ENCODE measurements around the gene HBB.

The HBB gene

DNA sequence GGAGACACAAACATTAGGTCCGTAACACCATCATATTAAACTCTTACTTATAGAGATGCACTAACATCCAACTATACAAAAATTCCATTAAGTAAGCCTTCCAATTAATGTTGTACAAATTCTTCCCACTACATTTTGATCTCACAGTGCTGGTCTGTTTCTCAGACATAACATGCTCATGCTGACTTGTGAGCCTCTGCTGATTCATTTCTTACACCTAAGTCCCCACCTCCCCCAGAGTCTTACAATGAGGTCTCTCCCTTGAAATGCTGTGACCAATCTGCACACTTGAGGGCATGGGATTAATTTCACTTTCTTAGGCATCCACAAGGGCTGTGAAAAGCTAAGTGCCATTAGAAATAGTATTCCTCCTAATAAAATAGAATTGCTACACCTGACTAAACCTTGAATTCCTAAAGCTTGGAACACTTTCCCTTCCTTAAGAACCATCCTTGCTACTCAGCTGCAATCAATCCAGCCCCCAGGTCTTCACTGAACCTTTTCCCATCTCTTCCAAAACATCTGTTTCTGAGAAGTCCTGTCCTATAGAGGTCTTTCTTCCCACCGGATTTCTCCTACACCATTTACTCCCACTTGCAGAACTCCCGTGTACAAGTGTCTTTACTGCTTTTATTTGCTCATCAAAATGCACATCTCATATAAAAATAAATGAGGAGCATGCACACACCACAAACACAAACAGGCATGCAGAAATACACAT lies 20.8 kb upstream of the HBB start:
- no peak for DNase-seq (ENCODE audit: low spot score)

DNA sequence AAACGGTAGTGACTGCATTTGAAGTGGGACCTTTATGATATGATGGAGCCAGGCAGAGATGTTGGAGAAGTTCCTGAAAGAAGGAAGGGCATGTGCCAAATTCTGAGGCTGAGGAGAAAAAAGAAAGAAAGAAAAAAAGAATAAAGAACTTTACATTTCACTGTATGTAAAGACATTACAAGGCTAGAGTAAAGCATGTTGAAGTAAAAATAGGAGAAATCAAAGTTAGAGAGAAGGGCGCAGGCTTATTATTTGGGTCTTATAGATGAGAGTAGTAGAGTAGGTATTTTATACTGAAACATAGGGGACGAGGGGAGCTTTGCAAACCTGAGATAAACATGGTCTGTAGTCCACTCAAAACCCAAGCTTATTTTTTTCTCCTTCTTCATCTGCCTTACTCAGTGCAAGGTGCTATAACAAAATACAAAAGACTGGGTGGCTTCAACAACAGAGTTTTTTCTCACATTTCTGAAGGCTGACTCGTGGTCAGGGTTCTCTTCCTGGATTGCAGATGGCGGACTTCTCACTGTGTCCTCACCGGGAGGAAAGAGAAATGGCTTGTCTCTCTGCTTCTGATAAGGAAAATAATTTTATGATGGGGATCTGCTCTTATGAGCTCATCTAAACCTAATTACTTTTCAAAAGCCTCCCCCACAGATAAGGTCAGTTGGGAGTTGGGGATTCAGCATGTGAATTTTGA lies 20.1 kb upstream of the HBB start:
- DNase-seq (ENCODE audit: low spot score): no peak

DNA sequence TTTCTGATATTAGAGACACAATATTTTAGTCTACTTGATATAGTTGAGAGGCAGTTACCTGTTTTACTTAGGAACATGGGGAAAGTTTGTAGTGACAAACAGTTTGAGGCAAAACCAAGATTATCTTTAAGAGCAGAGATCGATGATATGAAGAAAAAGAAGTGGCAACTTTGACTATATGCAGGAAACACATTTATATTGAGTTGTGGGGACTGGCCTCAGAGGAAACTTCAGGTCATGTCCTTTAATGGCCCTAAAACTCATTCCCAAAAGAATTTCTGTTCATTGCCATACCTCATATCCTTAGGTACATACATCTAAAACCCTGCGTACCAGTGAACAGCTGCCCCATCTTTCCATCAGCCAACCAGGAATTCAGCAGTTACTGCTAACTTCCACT lies 18.3 kb upstream of the HBB start:
- no peak for DNase-seq (ENCODE audit: low spot score)

DNA sequence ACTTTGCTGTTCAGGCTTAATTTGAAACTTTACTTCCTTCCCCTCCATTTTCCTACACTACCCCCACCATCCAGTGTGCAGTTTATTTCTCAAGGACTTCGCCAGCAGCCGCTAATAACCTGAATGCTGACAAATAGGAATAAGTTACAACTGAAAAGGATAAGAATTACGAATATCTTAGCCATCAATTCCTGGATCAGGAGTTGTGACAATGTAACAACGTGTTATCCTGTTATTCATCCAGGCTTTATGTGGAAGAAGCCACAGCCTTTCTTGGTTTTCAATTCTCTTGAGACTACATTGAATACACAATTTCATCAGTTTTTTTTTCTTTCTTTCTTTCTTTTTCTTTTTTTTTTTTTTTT lies 16.9 kb upstream of the HBB start:
- no peak for DNase-seq (ENCODE audit: low spot score)

DNA sequence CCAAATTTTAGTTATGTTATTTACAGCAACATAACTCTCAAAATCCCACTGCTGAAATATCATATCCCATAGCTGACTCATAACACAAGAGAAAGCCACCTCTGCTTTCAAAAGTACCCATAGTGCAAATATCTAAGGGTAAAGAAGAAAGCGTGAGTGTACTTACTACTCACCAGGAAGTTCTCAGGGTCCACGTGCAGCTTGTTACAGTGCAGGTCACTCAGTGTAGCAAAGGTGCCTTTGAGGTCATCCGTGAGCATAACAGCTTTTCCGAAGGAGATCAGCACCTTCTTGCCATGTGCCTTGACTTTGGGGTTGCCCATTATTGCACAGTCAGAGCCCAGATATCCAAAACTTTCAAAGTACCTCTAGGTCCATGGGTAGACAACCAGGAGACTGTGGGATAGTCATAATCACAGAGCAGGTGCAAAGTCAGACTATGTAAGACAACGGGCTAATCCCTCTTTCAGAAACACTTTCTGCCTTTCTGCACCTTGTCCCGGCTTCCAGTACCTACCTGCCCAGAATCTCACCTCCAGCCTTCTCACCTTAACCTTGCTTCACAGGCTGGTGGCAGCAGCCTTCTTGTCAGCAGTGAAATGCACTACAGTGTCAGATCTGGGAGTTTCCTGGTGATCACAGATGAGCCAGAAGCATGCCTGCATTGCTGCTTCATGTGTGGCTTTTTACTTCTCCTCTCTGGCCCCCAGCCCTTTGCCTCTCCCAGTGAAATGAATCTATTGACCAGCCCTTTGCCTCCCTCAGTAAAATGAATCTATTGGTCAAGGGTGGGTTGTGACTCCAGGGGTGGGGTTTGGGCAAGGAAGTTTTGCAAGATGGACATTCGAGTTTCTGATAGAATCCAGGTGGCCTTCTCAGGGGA lies 16.3 kb upstream of the HBB start:
- DNase-seq (ENCODE audit: low spot score): no peak

DNA sequence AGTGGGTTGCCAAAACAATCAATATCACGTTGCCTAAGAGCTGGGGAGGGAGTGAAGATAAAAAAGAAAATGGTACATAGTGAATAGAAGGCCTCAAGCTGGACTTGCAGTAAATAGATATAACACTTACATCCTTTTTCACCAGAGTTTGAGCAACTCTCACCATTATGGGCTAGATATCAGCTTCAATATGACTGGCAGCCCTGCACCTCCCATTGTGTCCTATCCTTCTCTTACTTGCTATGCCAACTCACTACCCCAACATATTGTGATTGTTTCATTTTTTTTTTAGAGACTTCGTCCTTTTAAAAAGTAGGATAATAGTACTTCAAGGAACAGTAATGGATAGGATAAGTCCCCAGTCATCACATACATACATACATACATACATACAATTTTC lies 15.3 kb upstream of the HBB start:
- DNase-seq (ENCODE audit: low spot score): no peak

DNA sequence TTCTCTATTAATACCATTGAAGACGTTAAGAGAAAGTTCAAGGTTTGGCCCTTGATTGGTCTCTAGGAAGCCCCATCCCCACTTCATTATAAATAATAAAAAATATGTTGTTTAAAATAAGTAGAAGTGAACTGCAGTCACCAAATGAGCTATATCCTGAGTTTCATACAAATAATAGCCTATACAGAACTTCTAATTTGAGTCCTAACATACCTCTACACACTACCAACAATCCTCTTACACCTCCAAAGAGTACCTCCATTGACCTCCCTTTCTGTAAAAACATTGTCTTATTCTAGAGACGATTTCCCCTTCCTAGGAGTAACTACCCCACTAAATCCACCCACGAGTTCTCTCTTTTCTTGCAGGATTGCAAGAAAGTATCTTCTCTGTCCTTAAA lies 14.6 kb upstream of the HBB start:
- DNase-seq (ENCODE audit: low spot score): no peak

DNA sequence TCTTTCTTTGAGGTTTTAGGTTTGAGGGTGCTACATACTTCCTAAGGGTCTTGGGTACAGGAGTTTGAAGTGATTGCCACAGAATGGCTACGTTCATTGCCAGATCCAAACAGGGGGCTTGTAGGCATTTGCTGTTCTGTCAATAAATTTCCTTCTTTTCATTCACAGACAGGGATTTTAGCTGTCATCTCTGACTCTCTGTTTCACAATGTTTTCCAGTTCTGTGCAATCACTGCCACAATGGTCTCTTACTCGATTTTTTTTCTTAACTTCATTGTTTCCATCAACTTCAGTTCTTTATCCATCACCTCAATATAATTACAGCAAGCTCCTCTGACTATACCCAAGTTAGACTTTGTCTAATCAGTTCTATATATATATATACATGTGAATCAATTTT lies 13.6 kb upstream of the HBB start:
- no peak for DNase-seq (ENCODE audit: low spot score)

DNA sequence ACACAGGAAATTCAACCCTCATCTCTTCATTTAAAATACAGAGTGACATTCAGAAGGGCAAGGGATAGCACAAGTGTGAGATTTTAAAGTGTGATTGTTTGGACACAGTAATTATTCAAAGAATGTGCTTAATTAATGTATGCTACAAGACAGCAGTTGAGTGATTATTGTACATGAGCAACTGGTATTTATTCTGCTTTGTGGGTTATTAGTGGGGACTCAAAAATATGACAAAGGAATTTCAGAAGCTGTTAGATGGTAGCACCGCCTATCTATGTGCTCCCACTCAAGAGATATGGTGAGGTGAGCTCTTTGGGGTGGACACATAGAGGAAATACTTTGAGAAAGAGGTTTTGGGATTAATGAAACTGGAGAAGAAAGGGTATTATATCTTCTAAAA lies 13.2 kb upstream of the HBB start:
- no peak for DNase-seq (ENCODE audit: low spot score)

DNA sequence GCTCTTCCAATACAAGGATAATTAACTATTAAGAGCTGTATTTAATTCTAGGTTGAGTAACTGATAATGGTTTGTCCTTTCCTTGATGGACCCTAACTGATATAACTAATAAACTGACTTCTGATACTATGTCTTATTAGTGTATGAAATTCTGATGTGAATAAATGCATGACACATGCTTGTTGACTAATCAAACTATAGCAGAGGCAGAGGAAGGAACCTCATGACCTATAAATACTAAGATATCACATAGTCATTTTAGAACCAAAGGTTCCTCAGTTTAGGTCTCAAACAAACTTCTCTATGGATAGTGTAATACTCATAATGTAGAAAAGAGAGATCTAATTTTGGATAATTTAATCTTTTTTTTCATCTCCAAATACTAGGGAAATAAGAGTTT lies 12.2 kb upstream of the HBB start:
- no peak for DNase-seq (ENCODE audit: low spot score)

DNA sequence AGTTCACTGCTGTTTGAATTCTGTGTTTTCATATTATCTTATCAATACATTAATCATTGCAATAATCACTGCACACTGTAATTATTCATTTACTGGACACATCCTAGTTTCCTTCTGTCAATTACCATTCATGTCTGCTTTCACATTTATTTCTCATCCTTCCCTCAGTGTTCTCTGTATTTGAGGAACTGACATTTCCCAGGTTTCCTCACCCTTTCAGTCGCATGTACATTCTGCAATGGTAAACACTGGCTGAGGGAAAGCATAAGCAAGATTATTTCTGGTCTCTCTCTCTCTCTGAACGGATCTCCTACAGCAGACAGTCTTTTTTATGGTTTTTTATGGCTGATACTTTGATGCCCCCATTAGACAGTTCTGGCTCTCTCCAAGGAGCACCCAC lies 11.6 kb upstream of the HBB start:
- DNase-seq (ENCODE audit: low spot score): no peak

DNA sequence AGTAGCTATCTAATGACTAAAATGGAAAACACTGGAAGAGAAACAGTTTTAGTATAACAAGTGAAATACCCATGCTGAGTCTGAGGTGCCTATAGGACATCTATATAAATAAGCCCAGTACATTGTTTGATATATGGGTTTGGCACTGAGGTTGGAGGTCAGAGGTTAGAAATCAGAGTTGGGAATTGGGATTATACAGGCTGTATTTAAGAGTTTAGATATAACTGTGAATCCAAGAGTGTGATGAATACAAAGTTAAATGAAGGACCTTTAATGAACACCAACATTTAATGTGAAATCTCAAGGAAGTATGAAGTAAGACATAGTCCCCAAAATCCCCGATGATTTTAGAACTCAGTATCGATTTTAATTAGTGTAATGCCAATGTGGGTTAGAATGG lies 10.5 kb upstream of the HBB start:
- no peak for DNase-seq (ENCODE audit: low spot score)

DNA sequence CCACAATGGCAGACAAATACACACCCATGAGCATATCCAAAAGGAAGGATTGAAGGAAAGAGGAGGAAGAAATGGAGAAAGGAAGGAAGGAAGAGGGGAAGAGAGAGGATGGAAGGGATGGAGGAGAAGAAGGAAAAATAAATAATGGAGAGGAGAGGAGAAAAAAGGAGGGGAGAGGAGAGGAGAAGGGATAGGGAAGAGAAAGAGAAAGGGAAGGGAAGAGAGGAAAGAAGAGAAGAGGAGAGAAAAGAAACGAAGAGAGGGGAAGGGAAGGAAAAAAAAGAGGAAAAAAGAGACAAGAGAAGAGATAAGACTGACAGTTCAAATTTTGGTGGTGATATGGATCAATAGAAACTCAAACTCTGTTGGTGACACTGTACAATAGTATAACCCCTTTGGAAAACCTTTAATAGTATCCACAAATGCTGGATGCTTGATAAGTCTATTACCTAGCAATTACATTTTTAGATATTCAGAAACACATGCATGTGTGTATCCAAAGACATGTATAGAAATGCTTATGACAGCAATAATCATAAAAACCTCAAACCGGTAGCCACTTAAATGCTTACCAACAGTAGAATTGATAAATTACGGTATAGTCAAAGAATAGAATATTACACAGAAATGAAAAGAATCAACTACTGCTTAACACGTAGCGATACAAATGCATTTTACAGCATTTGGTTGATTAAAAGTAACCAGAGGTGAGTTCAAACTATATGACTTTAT lies 8.7 kb upstream of the HBB start:
- DNase-seq (ENCODE audit: low spot score): no peak

DNA sequence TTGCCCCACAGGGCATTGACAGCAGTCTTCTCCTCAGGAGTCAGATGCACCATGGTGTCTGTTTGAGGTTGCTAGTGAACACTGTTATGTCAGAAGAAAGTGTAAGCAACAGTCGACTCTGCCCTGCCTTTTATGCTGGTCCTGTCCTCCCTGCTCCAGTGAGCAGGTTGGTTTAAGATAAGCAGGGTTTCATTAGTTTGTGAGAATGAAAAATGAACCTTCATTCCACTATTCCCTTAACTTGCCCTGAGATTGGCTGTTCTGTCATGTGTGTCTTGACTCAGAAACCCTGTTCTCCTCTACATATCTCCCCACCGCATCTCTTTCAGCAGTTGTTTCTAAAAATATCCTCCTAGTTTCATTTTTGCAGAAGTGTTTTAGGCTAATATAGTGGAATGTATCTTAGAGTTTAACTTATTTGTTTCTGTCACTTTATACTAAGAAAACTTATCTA lies 7.5 kb upstream of the HBB start, which contains the start of gene HBD:
Gene HBD (minus strand): TSS at position 103 of the 454 bp plus-strand sequence. CDS start 50 bp downstream, at position 53.
- DNase-seq (ENCODE audit: low spot score): no peak

DNA sequence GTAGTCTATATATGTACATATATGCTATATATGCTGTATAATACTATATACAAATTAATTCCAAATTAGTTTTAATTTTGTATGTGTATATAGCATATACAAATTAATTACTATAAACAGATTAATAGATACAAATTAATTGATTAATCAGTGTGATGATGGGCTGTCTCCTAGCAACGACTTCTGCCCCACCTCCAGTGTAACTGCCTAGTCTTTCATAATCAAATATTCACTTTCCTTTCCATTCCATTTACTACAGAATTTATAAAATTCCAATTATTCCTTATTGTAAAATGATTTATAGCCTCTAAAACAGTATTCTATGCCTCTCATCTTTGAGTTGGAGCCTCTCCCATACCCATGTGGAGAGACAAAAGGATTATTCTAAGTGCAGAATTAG lies 6.4 kb upstream of the HBB start:
- DNase-seq (ENCODE audit: low spot score): no peak

DNA sequence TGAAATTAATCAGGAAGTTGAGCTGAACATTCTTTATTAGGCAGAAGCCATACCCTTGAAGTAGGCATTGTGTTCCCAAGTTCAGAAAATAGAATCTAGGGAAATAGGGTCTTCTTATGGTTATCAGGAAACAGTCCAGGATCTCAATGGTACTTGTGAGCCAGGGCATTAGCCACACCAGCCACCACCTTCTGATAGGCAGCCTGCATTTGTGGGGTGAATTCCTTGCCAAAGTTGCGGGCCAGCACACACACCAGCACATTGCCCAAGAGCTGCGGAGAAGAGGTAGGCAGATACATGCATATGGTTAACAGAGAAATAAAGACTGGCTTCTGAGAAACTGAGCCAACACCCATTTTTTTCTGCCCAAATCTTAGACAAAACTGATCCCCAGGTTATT lies 6.0 kb upstream of the HBB start:
- no peak for DNase-seq (ENCODE audit: low spot score)

DNA sequence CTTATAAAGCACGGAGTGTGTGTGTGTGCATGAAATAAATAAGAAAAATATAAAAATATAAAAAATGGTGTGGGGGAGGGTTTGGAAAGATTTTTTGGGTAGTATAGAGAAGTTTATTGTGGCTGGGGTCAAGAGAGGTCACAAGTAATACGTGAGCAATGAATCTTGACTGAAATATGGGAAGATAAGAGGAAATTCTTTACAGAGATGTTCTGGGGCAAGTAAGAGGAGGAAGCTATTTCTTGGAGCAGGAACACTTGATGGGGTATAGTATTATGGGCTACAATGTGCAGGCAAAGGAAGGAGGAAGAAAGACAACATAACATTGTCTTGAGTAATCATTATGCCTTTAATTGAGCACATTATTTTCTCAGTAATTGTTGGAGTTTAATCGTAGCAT lies 5.3 kb upstream of the HBB start:
- no peak for DNase-seq (ENCODE audit: low spot score)

DNA sequence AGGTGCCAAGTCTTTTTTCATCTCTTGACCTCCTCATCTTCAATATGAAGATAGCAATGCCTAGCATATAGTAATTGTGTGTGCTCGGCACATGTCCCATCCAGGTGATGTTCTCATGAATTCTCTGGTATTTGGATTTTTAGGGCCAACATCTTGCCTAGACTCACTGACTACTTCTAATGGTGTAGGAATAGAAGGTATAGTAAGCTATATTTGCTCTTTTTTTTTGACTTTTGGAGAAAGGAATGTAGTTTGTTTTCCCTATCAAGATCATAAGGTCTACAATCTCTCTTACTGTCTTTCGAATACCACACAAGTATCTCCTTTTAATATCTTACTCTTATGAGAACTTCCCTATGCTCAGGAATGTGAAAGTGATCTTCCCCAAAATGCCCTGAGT lies 4.2 kb upstream of the HBB start:
- no peak for DNase-seq (ENCODE audit: low spot score)

DNA sequence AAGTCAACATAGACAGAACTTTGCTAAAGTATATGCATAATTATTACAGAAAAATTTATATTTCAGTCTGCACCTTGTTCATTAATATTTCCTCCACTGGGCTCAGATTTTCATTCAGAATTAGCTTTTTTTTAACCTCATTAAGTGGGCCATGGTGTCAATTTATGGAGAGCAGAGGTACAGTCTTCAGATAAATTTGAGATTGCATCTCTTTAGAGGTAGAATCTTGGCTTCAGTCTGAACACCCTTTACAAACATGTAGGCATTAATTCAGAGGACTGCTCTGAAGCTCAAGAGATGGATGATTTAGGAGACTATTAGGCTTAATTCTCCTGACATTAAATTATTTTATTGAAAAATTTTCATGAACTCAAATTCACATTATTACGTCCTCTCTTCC lies 3.4 kb upstream of the HBB start:
- DNase-seq (ENCODE audit: low spot score): no peak

DNA sequence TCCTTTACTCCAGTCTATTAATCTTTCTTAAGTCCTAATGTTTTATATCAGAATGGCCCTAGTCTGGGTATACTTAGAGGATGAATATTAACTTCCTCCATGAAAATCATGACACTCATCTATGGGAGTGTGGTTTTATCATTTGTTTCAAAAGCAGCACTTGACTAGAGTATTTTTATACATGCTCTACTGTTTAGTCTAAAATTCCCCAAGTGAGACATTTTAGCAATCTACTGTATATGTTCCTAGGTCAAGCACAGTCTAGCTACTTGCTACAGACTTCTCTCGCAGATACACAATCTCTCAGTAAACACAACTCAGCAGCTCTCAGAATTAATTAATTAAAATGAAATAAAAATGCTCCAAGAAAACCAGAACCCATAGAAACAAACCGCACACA lies 2.9 kb upstream of the HBB start:
- no peak for DNase-seq (ENCODE audit: low spot score)

DNA sequence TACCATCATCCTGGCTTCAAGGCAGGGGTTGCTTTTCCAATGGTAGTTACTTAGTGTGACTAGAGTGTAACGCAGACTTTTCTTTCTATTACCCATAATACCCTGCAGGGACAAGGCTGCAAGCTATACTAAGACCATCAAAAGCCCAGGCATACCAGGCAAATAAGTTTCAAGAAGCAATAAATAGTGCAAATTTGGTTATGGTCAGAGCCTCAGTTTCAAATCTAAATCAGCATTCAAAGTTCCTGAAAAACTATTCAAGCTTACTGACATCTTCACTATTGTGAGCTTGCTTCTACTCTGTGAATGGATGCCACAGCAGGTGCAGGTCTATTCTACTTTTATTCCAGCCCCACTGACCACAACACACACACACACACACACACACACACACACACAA lies 2.5 kb upstream of the HBB start:
- no peak for DNase-seq (ENCODE audit: low spot score)

DNA sequence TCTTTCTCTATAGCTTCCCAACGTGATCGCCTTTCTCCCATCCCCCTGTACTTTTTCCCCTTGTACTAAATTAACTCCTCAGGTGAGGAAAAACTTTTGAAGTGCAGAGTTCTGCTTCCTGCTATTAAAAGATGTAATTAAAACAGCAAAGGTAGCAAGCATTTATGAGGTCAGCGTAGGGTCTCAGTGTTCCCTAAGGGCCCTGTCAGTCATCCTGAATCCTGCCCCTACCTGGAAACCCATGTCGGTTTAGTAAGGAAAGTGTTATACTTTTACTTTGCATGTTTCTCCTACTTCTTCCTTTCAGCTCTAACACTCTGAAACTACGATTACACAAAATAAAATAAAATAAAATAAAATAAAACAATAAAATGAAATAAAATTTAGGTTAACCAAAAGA lies 1.3 kb upstream of the HBB start:
- DNase-seq (ENCODE audit: low spot score): no peak

Data from putamen (tissue), 1 donor.